Measurements from ENCODE around the gene TMEM37. TPM values are rescaled to one million over a fixed set of nuclear protein-coding genes. Genes with fewer than 3 reads are reported as not detected.

TMEM37 gene
- total and polyA plus RNA-seq, 7 experiments from 2014 or later, result 0.37 to 4.2 (median 0.51) TPM; not detected in 2

DNA sequence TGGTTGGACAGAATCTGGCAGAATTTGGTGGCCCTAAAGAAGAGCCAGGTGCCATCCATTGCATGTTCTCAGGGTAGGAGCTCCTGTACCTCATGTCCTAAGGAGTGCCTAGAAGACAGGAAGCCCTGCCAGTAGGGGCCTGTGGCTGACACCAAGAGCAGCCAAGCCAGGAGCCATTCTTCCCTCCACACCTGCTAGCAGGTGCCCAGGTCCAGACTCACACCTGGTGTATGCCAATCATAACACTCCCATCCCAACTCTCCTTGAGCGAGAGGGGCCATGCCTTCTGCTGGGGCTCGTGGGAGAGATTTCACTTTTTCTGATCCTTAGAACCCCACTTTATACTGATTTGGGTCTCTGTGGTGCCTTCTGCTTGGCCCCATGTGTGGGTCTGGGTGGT is 26.5 kb upstream of the TMEM37 start:
- ChIA-PET POLR2A (no interaction called here), CTCF (no interaction called here)
- H3K27ac Mint-ChIP-seq, result no peak overlapping the region
- H3K4me3 Mint-ChIP-seq, result no peak overlapping the region
- H3K4me1 Mint-ChIP-seq, result no peaks in the 10 kb centered on the region
- ATAC-seq (no peak), DNase-seq (no peak)
- Histone ChIP-seq H3K36me3 (ENCODE audit: control insufficient read depth in 2 of 3, insufficient read depth in 3 of 3, low read length in 3 of 3) (no peaks in the 10 kb centered on the region), H3K4me3 (ENCODE audit: low read length) (no peak overlapping the region), H3K27me3 (ENCODE audit: control insufficient read depth in 2 of 2, insufficient read depth in 2 of 2, low read length in 2 of 2) (no peaks in the 10 kb centered on the region), H3K9me3 (ENCODE audit: control insufficient read depth in 2 of 3, low read length in 3 of 3) (no peaks in the 10 kb centered on the region), H3K4me1 (ENCODE audit: control insufficient read depth in 2 of 2, insufficient read depth in 2 of 2, low read length in 2 of 2) (no peaks in the 10 kb centered on the region), H3K27ac (ENCODE audit: low read depth, low read length) (no peak overlapping the region)
- H3K36me3 Mint-ChIP-seq, result no peaks in the 10 kb centered on the region
- peaks cover 0 to 5% (median 0%) of the 10 kb centered on the region in 11 donors for H3K9me3 Mint-ChIP-seq
- H3K27me3 Mint-ChIP-seq, result peaks cover 6 to 16% (median 7%) of the 10 kb centered on the region in 5 donors
- intact Hi-C loops (cut with micrococcal nuclease), result loop anchor here in 1 of 2 donors (5.0 kb wide), 1 partner anchor 772 kb away; no protein-coding TSS in a partner anchor

DNA sequence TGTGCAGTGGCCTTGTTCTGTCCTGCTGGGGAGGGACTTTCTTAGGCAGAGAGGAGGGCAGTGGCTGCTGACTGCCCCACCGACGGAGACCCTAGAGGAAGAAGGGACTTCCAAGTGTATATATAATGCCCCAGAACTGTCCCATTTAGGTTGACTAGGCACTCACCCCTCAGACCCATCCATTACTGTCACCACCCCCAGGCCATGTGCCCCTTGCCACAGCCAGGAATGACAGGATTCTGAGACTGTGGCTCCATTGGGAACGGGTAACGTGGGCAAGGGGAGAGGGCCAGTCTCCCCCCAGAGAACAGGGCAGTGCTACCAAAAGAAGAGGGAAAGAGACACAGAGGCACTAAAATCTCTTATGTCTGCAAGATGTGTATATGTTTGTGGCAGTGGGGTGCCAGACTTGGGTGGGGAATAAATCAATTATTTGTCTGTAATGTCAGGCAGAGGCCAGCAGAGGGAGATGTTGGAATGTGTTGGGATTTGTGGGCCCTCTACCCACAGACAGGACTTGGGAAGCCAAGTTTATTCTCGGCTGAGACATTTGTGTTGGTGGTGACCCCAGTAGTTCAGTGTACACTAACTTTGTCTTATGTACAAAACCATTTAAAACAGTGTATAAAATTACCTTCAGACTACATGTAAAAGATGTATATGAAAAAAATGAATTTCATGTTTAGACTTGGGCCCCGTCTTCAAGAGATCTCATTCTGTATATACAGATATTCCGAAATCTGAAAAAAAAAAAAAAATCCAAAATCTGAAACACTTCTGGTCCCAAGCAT is 24.0 kb upstream of the TMEM37 start:
- H3K27me3 ChIP-seq (ENCODE audit: control insufficient read depth in 2 of 2, insufficient read depth in 2 of 2, low read length in 2 of 2), result no peaks in the 10 kb centered on the region
- Mint-ChIP-seq H3K4me1 (no peaks in the 10 kb centered on the region), H3K27me3 (peaks cover 7 to 16% (median 10%) of the 10 kb centered on the region in 5 donors), H3K4me3 (no peak overlapping the region), H3K27ac (no peak overlapping the region), H3K36me3 (no peaks in the 10 kb centered on the region), H3K9me3 (peaks cover 0 to 5% (median 0%) of the 10 kb centered on the region in 11 donors)
- peak in 6 of 9 donors; percentile 5 to 50 (median 30) for DNase-seq
- ChIA-PET CTCF (no interaction called here), POLR2A (no interaction called here)
- intact Hi-C loops (cut with micrococcal nuclease), result loop anchor here (1.0 to 5.0 kb wide), 4 partner anchors 69 to 1273 kb away; no protein-coding TSS in a partner anchor
- H3K4me3 ChIP-seq (ENCODE audit: low read length), result no peak overlapping the region
- no peaks in the 10 kb centered on the region for H3K9me3 ChIP-seq (ENCODE audit: control insufficient read depth in 2 of 3, low read length in 3 of 3)
- H3K4me1 ChIP-seq (ENCODE audit: control insufficient read depth in 2 of 2, insufficient read depth in 2 of 2, low read length in 2 of 2), result no peaks in the 10 kb centered on the region
- no peaks in the 10 kb centered on the region for H3K36me3 ChIP-seq (ENCODE audit: control insufficient read depth in 2 of 3, insufficient read depth in 3 of 3, low read length in 3 of 3)
- peak; percentile 57 for ATAC-seq
- H3K27ac ChIP-seq (ENCODE audit: low read depth, low read length), result no peak overlapping the region

DNA sequence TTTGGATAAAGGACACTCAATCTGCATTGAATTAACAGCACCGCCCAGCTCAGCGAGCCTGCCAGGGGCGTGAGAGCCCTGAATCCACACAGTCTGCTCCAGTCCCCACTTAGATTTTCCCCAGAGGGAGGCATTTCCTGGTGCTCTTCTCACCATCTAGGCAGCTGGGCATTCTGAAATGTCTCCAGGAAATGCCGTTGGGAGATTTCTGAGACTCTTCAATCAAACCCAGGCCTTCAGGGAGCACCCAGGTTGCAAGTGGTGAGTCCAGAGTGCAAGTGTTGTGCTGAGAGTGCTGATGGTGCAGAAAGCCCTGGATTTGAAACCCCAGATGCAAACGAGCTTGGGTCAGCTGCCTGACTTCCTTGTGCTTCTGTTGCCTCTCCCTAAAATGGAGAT is 23.4 kb upstream of the TMEM37 start:
- Histone ChIP-seq H3K27me3 (ENCODE audit: control insufficient read depth in 2 of 2, insufficient read depth in 2 of 2, low read length in 2 of 2) (no peaks in the 10 kb centered on the region), H3K4me1 (ENCODE audit: control insufficient read depth in 2 of 2, insufficient read depth in 2 of 2, low read length in 2 of 2) (no peaks in the 10 kb centered on the region), H3K4me3 (ENCODE audit: low read length) (no peak overlapping the region), H3K36me3 (ENCODE audit: control insufficient read depth in 2 of 3, insufficient read depth in 3 of 3, low read length in 3 of 3) (no peaks in the 10 kb centered on the region), H3K27ac (ENCODE audit: low read depth, low read length) (no peak overlapping the region), H3K9me3 (ENCODE audit: control insufficient read depth in 2 of 3, low read length in 3 of 3) (no peaks in the 10 kb centered on the region)
- POLR2A ChIA-PET, result no interaction called here
- H3K9me3 Mint-ChIP-seq, result peaks cover 0 to 5% (median 0%) of the 10 kb centered on the region in 11 donors
- CTCF ChIA-PET, result no interaction called here
- no peak for DNase-seq
- H3K27ac Mint-ChIP-seq, result no peak overlapping the region
- no peak overlapping the region for H3K4me3 Mint-ChIP-seq
- intact Hi-C loops (cut with micrococcal nuclease), result loop anchor here in 1 of 2 donors (2.0 to 5.0 kb wide), 2 partner anchors 253 to 769 kb away; no protein-coding TSS in a partner anchor
- no peak for ATAC-seq
- H3K27me3 Mint-ChIP-seq, result peaks cover 7 to 16% (median 10%) of the 10 kb centered on the region in 5 donors
- H3K4me1 Mint-ChIP-seq, result peaks cover 0 to 3% (median 0%) of the 10 kb centered on the region in 7 donors
- H3K36me3 Mint-ChIP-seq, result no peaks in the 10 kb centered on the region

DNA sequence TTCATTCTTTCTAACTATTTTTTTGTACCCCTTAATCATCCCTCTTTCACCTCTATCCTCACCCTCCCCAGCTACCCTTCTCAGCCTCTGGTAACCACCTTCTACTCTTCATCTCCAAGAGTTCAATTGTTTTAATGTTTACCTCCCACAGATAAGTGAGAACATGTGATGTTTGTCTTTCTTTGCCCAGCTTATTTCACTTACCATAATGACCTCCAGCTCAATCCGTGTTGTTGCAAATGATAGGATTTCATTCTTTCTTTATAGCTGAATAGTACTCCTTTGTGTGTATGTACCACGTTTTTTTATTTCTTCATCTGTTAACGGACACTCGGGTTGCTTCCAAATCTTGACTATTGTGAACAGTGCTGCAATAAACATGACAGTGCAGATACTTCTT is 22.1 kb upstream of the TMEM37 start:
- ATAC-seq, result no peak
- H3K9me3 Mint-ChIP-seq, result peaks cover 0 to 5% (median 0%) of the 10 kb centered on the region in 11 donors
- Histone ChIP-seq H3K4me1 (ENCODE audit: control insufficient read depth in 2 of 2, insufficient read depth in 2 of 2, low read length in 2 of 2) (no peaks in the 10 kb centered on the region), H3K36me3 (ENCODE audit: control insufficient read depth in 2 of 3, insufficient read depth in 3 of 3, low read length in 3 of 3) (no peaks in the 10 kb centered on the region), H3K27me3 (ENCODE audit: control insufficient read depth in 2 of 2, insufficient read depth in 2 of 2, low read length in 2 of 2) (no peaks in the 10 kb centered on the region), H3K27ac (ENCODE audit: low read depth, low read length) (no peak overlapping the region), H3K9me3 (ENCODE audit: control insufficient read depth in 2 of 3, low read length in 3 of 3) (no peaks in the 10 kb centered on the region), H3K4me3 (ENCODE audit: low read length) (no peak overlapping the region)
- ChIA-PET POLR2A (no interaction called here), CTCF (interaction anchor here (1.0 kb wide), 1 partner anchor 24 kb away, joined by 3 read pairs; no protein-coding TSS in a partner anchor)
- H3K36me3 Mint-ChIP-seq, result no peaks in the 10 kb centered on the region
- no peak overlapping the region for H3K4me3 Mint-ChIP-seq
- intact Hi-C loops (cut with micrococcal nuclease), result loop anchor here in 1 of 2 donors (2.0 to 5.0 kb wide), 2 partner anchors 251 to 768 kb away; no protein-coding TSS in a partner anchor
- peaks cover 6 to 16% (median 10%) of the 10 kb centered on the region in 5 donors for H3K27me3 Mint-ChIP-seq
- no peak overlapping the region for H3K27ac Mint-ChIP-seq
- DNase-seq, result no peak
- peaks cover 0 to 13% (median 0%) of the 10 kb centered on the region in 7 donors for H3K4me1 Mint-ChIP-seq

DNA sequence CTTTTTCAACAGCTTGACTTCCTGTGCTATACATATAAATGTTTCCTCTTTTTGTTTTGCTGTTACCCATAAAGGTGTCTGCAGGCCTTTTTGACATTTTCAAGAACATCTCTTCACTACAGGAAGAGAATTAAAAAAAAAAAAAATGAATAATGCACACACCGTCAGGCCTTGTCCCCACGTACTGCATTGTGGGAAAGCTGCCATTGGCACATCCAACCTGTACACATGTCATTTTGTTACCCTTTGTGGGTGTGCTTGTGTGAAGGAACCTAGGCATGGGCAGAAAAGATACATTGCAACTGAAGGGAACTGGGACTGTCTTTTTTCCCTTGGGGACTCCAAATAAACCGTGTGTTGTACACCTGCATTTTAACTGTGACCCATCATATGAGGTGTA is 16.8 kb upstream of the TMEM37 start:
- intact Hi-C loops (cut with micrococcal nuclease), result no loop called here
- POLR2A ChIA-PET, result no interaction called here
- CTCF ChIA-PET, result no interaction called here
- Mint-ChIP-seq H3K4me1 (peaks cover 0 to 26% (median 4%) of the 10 kb centered on the region in 7 donors), H3K27ac (peak overlapping the region in 3 of 9 donors; percentile 39 to 79 (median 78)), H3K27me3 (peaks cover 5 to 19% (median 14%) of the 10 kb centered on the region in 5 donors), H3K9me3 (peaks cover 0 to 3% (median 0%) of the 10 kb centered on the region in 11 donors), H3K36me3 (no peaks in the 10 kb centered on the region), H3K4me3 (peak overlapping the region in 2 of 10 donors; percentile 40 to 42)
- no peak overlapping the region for H3K27ac ChIP-seq (ENCODE audit: low read depth, low read length)
- H3K27me3 ChIP-seq (ENCODE audit: control insufficient read depth in 2 of 2, insufficient read depth in 2 of 2, low read length in 2 of 2), result no peaks in the 10 kb centered on the region
- peak in 1 of 9 donors; percentile 18 for DNase-seq
- no peak for ATAC-seq
- no peaks in the 10 kb centered on the region for H3K4me1 ChIP-seq (ENCODE audit: control insufficient read depth in 2 of 2, insufficient read depth in 2 of 2, low read length in 2 of 2)
- H3K9me3 ChIP-seq (ENCODE audit: control insufficient read depth in 2 of 3, low read length in 3 of 3), result no peaks in the 10 kb centered on the region
- H3K4me3 ChIP-seq (ENCODE audit: low read length), result no peak overlapping the region
- H3K36me3 ChIP-seq (ENCODE audit: control insufficient read depth in 2 of 3, insufficient read depth in 3 of 3, low read length in 3 of 3), result no peaks in the 10 kb centered on the region

DNA sequence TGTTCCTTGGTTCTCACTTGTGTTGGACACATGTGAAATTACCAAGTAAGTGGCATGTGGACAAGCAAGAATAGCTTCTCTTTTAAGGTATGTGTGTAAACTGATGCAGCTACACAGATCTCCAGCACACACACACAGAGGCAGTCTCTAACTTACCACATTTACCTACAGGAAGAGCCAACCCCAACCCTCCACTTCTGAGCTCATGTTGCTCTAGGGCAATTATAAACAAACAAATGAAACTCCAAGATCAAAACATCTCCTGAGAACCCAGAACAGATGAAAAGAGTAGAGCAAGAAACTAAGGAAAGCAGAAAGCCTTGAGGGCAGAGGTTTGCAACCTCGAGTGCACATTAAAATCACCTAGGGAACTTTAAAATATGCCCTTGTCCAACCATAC is 16.0 kb upstream of the TMEM37 start:
- no peak overlapping the region for H3K27ac ChIP-seq (ENCODE audit: low read depth, low read length)
- no peaks in the 10 kb centered on the region for H3K9me3 ChIP-seq (ENCODE audit: control insufficient read depth in 2 of 3, low read length in 3 of 3)
- ChIA-PET CTCF (no interaction called here), POLR2A (no interaction called here)
- peak overlapping the region in 2 of 10 donors; percentile 50 to 51 for H3K4me3 Mint-ChIP-seq
- peak overlapping the region in 5 of 9 donors; percentile 47 to 78 (median 61) for H3K27ac Mint-ChIP-seq
- peaks cover 0 to 26% (median 4%) of the 10 kb centered on the region in 7 donors for H3K4me1 Mint-ChIP-seq
- H3K36me3 Mint-ChIP-seq, result no peaks in the 10 kb centered on the region
- intact Hi-C loops (cut with micrococcal nuclease), result no loop called here
- H3K4me1 ChIP-seq (ENCODE audit: control insufficient read depth in 2 of 2, insufficient read depth in 2 of 2, low read length in 2 of 2), result no peaks in the 10 kb centered on the region
- H3K36me3 ChIP-seq (ENCODE audit: control insufficient read depth in 2 of 3, insufficient read depth in 3 of 3, low read length in 3 of 3), result no peaks in the 10 kb centered on the region
- no peak overlapping the region for H3K4me3 ChIP-seq (ENCODE audit: low read length)
- DNase-seq, result peak in 2 of 9 donors; percentile 13 to 33
- H3K9me3 Mint-ChIP-seq, result peaks cover 0 to 3% (median 0%) of the 10 kb centered on the region in 11 donors
- no peaks in the 10 kb centered on the region for H3K27me3 ChIP-seq (ENCODE audit: control insufficient read depth in 2 of 2, insufficient read depth in 2 of 2, low read length in 2 of 2)
- no peak for ATAC-seq
- H3K27me3 Mint-ChIP-seq, result peaks cover 10 to 22% (median 17%) of the 10 kb centered on the region in 5 donors
